ENCODE results near the gene ZRSR2. TPM values are rescaled to one million over a fixed set of nuclear protein-coding genes. Genes with fewer than 3 reads are reported as not detected.

The ZRSR2 gene
- total RNA-seq, 1 experiment from 2014 or later, result 6.1 TPM

- H3K4me3 ChIP-seq (ENCODE audit: insufficient read depth, low read depth, low read length), result peak within 1 kb of the TSS; percentile 83
- peak; percentile 97 for DNase-seq
- no peaks in the 10 kb centered on the region for H3K27me3 ChIP-seq (ENCODE audit: control insufficient read depth, insufficient read depth, low read length)
- peaks cover 12% of the 10 kb centered on the region for H3K36me3 ChIP-seq (replicated peaks; ENCODE audit: control insufficient read depth, insufficient read depth, low read length)
Measured at GRCh38 chrX:15854712-15855567, 64.7 kb downstream of the ZRSR2 start, which contains the start of gene AP1S2. Gene AP1S2 (minus strand): TSS chrX:15854813. CDS start chrX:15852524, 2,289 bp downstream.

- H3K27me3 ChIP-seq (ENCODE audit: control insufficient read depth, insufficient read depth, low read length), result no peaks in the 10 kb centered on the region
- peak overlapping the region; percentile 75 for H3K4me3 ChIP-seq (ENCODE audit: insufficient read depth, low read depth, low read length)
- peaks cover 7% of the 10 kb centered on the region for H3K36me3 ChIP-seq (replicated peaks; ENCODE audit: control insufficient read depth, insufficient read depth, low read length)
- no peak for DNase-seq
Measured at GRCh38 chrX:15855568-15856221, 65.4 kb downstream of the ZRSR2 start.

GRCh38 chrX:15856222-15856587 lies 65.9 kb downstream of the ZRSR2 start:
- DNase-seq, result no peak
- H3K4me3 ChIP-seq (ENCODE audit: insufficient read depth, low read depth, low read length), result no peak overlapping the region

GRCh38 chrX:15856636-15857035 lies 66.4 kb downstream of the ZRSR2 start:
- no peak for DNase-seq
- no peak overlapping the region for H3K4me3 ChIP-seq (ENCODE audit: insufficient read depth, low read depth, low read length)

More at GRCh38 chrX:15856222-15856587, 65.9 kb downstream of the ZRSR2 start:
- Histone ChIP-seq H3K36me3 (replicated peaks; ENCODE audit: control insufficient read depth, insufficient read depth, low read length) (peaks cover 3% of the 10 kb centered on the region), H3K27me3 (ENCODE audit: control insufficient read depth, insufficient read depth, low read length) (no peaks in the 10 kb centered on the region)

GRCh38 chrX:15858051-15858450 lies 67.8 kb downstream of the ZRSR2 start:
- no peak for DNase-seq
- no peaks in the 10 kb centered on the region for H3K36me3 ChIP-seq (replicated peaks; ENCODE audit: control insufficient read depth, insufficient read depth, low read length)
- H3K4me3 ChIP-seq (ENCODE audit: insufficient read depth, low read depth, low read length), result no peak overlapping the region
- H3K27me3 ChIP-seq (ENCODE audit: control insufficient read depth, insufficient read depth, low read length), result no peaks in the 10 kb centered on the region

More at GRCh38 chrX:15856636-15857035, 66.4 kb downstream of the ZRSR2 start:
- Histone ChIP-seq H3K27me3 (ENCODE audit: control insufficient read depth, insufficient read depth, low read length) (no peaks in the 10 kb centered on the region), H3K36me3 (replicated peaks; ENCODE audit: control insufficient read depth, insufficient read depth, low read length) (peaks cover 1% of the 10 kb centered on the region)

- no peaks in the 10 kb centered on the region for H3K27me3 ChIP-seq (ENCODE audit: control insufficient read depth, insufficient read depth, low read length)
- no peak overlapping the region for H3K4me3 ChIP-seq (ENCODE audit: insufficient read depth, low read depth, low read length)
- H3K36me3 ChIP-seq (replicated peaks; ENCODE audit: control insufficient read depth, insufficient read depth, low read length), result no peaks in the 10 kb centered on the region
- DNase-seq, result no peak
Measured at GRCh38 chrX:15860921-15861320, 70.6 kb downstream of the ZRSR2 start.

GRCh38 chrX:15864023-15864422 lies 73.7 kb downstream of the ZRSR2 start:
- Histone ChIP-seq H3K36me3 (replicated peaks; ENCODE audit: control insufficient read depth, insufficient read depth, low read length) (no peaks in the 10 kb centered on the region), H3K27me3 (ENCODE audit: control insufficient read depth, insufficient read depth, low read length) (no peaks in the 10 kb centered on the region), H3K4me3 (ENCODE audit: insufficient read depth, low read depth, low read length) (no peak overlapping the region)
- DNase-seq, result no peak

- no peak for DNase-seq
- no peaks in the 10 kb centered on the region for H3K27me3 ChIP-seq (ENCODE audit: control insufficient read depth, insufficient read depth, low read length)
Measured at GRCh38 chrX:15864629-15865028, 74.3 kb downstream of the ZRSR2 start.

GRCh38 chrX:15866147-15866546 lies 75.9 kb downstream of the ZRSR2 start:
- Histone ChIP-seq H3K27me3 (ENCODE audit: control insufficient read depth, insufficient read depth, low read length) (no peaks in the 10 kb centered on the region), H3K36me3 (replicated peaks; ENCODE audit: control insufficient read depth, insufficient read depth, low read length) (no peaks in the 10 kb centered on the region), H3K4me3 (ENCODE audit: insufficient read depth, low read depth, low read length) (no peak overlapping the region)
- DNase-seq, result no peak

More at GRCh38 chrX:15864629-15865028, 74.3 kb downstream of the ZRSR2 start:
- no peak overlapping the region for H3K4me3 ChIP-seq (ENCODE audit: insufficient read depth, low read depth, low read length)
- no peaks in the 10 kb centered on the region for H3K36me3 ChIP-seq (replicated peaks; ENCODE audit: control insufficient read depth, insufficient read depth, low read length)

GRCh38 chrX:15869695-15870094 lies 79.4 kb downstream of the ZRSR2 start:
- H3K36me3 ChIP-seq (replicated peaks; ENCODE audit: control insufficient read depth, insufficient read depth, low read length), result no peaks in the 10 kb centered on the region
- no peaks in the 10 kb centered on the region for H3K27me3 ChIP-seq (ENCODE audit: control insufficient read depth, insufficient read depth, low read length)
- H3K4me3 ChIP-seq (ENCODE audit: insufficient read depth, low read depth, low read length), result no peak overlapping the region
- DNase-seq, result no peak

- H3K4me3 ChIP-seq (ENCODE audit: insufficient read depth, low read depth, low read length), result no peak overlapping the region
Measured at GRCh38 chrX:15870310-15870709, 80.0 kb downstream of the ZRSR2 start.

More at GRCh38 chrX:15870310-15870709, 80.0 kb downstream of the ZRSR2 start:
- DNase-seq, result no peak
- no peaks in the 10 kb centered on the region for H3K27me3 ChIP-seq (ENCODE audit: control insufficient read depth, insufficient read depth, low read length)
- no peaks in the 10 kb centered on the region for H3K36me3 ChIP-seq (replicated peaks; ENCODE audit: control insufficient read depth, insufficient read depth, low read length)

Other genes starting within 250 kb of the ZRSR2 start
- gene ACE2, start 189.5 kb upstream of the ZRSR2 start, total RNA-seq (2014; rRNA removed; shearing (Covaris generic)), result 0.44 and 0.45 TPM in 2 replicates
- gene CLTRN, start 125.7 kb upstream of the ZRSR2 start, total RNA-seq (2014; rRNA removed; shearing (Covaris generic)), result 0.73 and 2.7 TPM in 2 replicates
- 4.9 and 5.4 TPM in 2 replicates for gene CA5B, start 52.2 kb upstream of the ZRSR2 start, total RNA-seq (2014; rRNA removed; shearing (Covaris generic))
- 287 and 472 TPM in 2 replicates for gene AP1S2, start 64.3 kb downstream of the ZRSR2 start, total RNA-seq (2014; rRNA removed; shearing (Covaris generic))

Measured in H7 (cell line).